Suprapubic skin (tissue), 4 donors: ENCODE measurements around the gene SLC9A5. TPM values are rescaled to one million over a fixed set of nuclear protein-coding genes. Genes with fewer than 3 reads are reported as not detected.

ENCODE experiments used
- DNase-seq, 2 donors: peaks; one replicate each; pipeline ENCODE4 v3.0.0-alpha.2; 2019; ENCODE audit warnings: low spot score in 2 of 2
- H3K27ac ChIP-seq: fragments of 200-600 bp; sonication (generic); one replicate; pipeline ENCODE4 v1.5.1; 2019
- H3K27me3 ChIP-seq: fragments of 200-600 bp; sonication (generic); one replicate; pipeline ENCODE4 v1.5.1; 2019
- H3K36me3 ChIP-seq: fragments of 200-600 bp; sonication (generic); one replicate; pipeline ENCODE4 v1.5.1; 2019
- H3K4me1 ChIP-seq: fragments of 200-600 bp; sonication (generic); one replicate; pipeline ENCODE4 v1.5.1; 2019
- H3K4me3 ChIP-seq: fragments of 200-600 bp; sonication (generic); one replicate; pipeline ENCODE4 v1.5.1; 2019; ENCODE audit warnings: mild to moderate bottlenecking
- H3K9me3 ChIP-seq: fragments of 200-600 bp; sonication (generic); one replicate; pipeline ENCODE4 v1.5.1; 2019
- CTCF ChIP-seq, 2 donors: fragments of 200-600 bp in 1 of 2; fragments of 450-650 bp in 1 of 2; sonication (generic) in 1 of 2; IDR thresholded peaks; one replicate each; pipeline ENCODE4 v1.5.1; 2016 to 2019; ENCODE audit warnings: antibody characterized with exemption in 2 of 2, mild to moderate bottlenecking in 1 of 2, moderate library complexity in 1 of 2
- EP300 ChIP-seq: sonication (generic); formaldehyde crosslinking; IDR thresholded peaks from one replicate; pipeline ENCODE4 v1.6.1; 2017; ENCODE audit warnings: antibody characterized with exemption
- POLR2A ChIP-seq, 2 donors: fragments of 450-650 bp; IDR thresholded peaks; one replicate each; pipeline ENCODE4 v1.6.1; 2017; ENCODE audit warnings: antibody characterized with exemption in 2 of 2, mild to moderate bottlenecking in 2 of 2, moderate library complexity in 2 of 2
- POLR2AphosphoS5 ChIP-seq, 3 donors: sonication (generic); formaldehyde crosslinking; IDR thresholded peaks; one replicate each; pipeline ENCODE4 v1.6.1; 2017; ENCODE audit warnings: antibody characterized with exemption in 3 of 3
- WGBS: methylation state at CpG from one replicate; pipeline ENCODE4 v1.1.5; 2018; 5-methylcytosine and 5-hydroxymethylcytosine counted together
- total RNA-seq, 4 donors: library from RNA; depleted of rRNA; stranded (reverse); fragments of >200 nt; gene quantifications; one replicate each; pipeline ENCODE4 v1.1.0, GENCODE V29; 2016

SLC9A5 gene
- total RNA-seq, 4 donors from 2014 or later = 0.26 to 0.64 (median 0.43) TPM

- TF ChIP-seq POLR2A (IDR thresholded peaks at IDR 0.05) (no peak), CTCF (IDR thresholded peaks at IDR 0.05) (no peak)
- Histone ChIP-seq H3K27me3 (no peaks in the 10 kb centered on the region), H3K4me3 (no peak overlapping the region), H3K4me1 (no peaks in the 10 kb centered on the region), H3K36me3 (no peaks in the 10 kb centered on the region), H3K27ac (no peak overlapping the region), H3K9me3 (no peaks in the 10 kb centered on the region)
- peak in 1 of 2 donors; percentile 55 for DNase-seq
- 87% methylated on average over 10 of the region's 11 CpGs for WGBS
Observed at GRCh38 chr16:67258161-67258835, 9.5 kb downstream of the SLC9A5 start.

GRCh38 chr16:67259705-67260104 lies 10.9 kb downstream of the SLC9A5 start:
- Histone ChIP-seq H3K4me1 (no peaks in the 10 kb centered on the region), H3K4me3 (no peak overlapping the region), H3K9me3 (no peaks in the 10 kb centered on the region), H3K36me3 (no peaks in the 10 kb centered on the region), H3K27me3 (no peaks in the 10 kb centered on the region), H3K27ac (no peak overlapping the region)
- 85% methylated on average over 12 of the region's 12 CpGs for WGBS
- DNase-seq = peak in 1 of 2 donors; percentile 40
- no peak for TF ChIP-seq EP300
- TF ChIP-seq POLR2AphosphoS5 (IDR thresholded peaks at IDR 0.05) = no peak
- TF ChIP-seq CTCF (IDR thresholded peaks at IDR 0.05) = no peak
- no peak for TF ChIP-seq POLR2A (IDR thresholded peaks at IDR 0.05)

GRCh38 chr16:67260426-67261063 lies 11.8 kb downstream of the SLC9A5 start:
- H3K27ac ChIP-seq = no peak overlapping the region
- DNase-seq = peak in 1 of 2 donors; percentile 29
- no peaks in the 10 kb centered on the region for H3K9me3 ChIP-seq
- no peaks in the 10 kb centered on the region for H3K36me3 ChIP-seq
- H3K27me3 ChIP-seq = no peaks in the 10 kb centered on the region
- H3K4me1 ChIP-seq = no peaks in the 10 kb centered on the region
- WGBS = 59% methylated on average over 4 of the region's 4 CpGs
- TF ChIP-seq POLR2AphosphoS5 (IDR thresholded peaks at IDR 0.05) (no peak), CTCF (IDR thresholded peaks at IDR 0.05) (peak in 1 of 2 donors; percentile 35)
- H3K4me3 ChIP-seq = no peak overlapping the region

GRCh38 chr16:67263201-67263600 lies 14.4 kb downstream of the SLC9A5 start:
- no peak for DNase-seq
- Histone ChIP-seq H3K27me3 (no peaks in the 10 kb centered on the region), H3K36me3 (no peaks in the 10 kb centered on the region), H3K9me3 (no peaks in the 10 kb centered on the region), H3K4me1 (no peaks in the 10 kb centered on the region), H3K27ac (no peak overlapping the region), H3K4me3 (no peak overlapping the region)
- WGBS = 88% methylated on average over 3 of the region's 3 CpGs
- TF ChIP-seq CTCF (IDR thresholded peaks at IDR 0.05) = no peak
- TF ChIP-seq EP300 = no peak
- TF ChIP-seq POLR2A (IDR thresholded peaks at IDR 0.05) = no peak
- no peak for TF ChIP-seq POLR2AphosphoS5 (IDR thresholded peaks at IDR 0.05)

- TF ChIP-seq EP300 (no peak), POLR2A (IDR thresholded peaks at IDR 0.05) (no peak), CTCF (IDR thresholded peaks at IDR 0.05) (no peak), POLR2AphosphoS5 (IDR thresholded peaks at IDR 0.05) (no peak)
- no peaks in the 10 kb centered on the region for H3K9me3 ChIP-seq
- 82% methylated on average over 9 of the region's 9 CpGs for WGBS
- H3K36me3 ChIP-seq = no peaks in the 10 kb centered on the region
- no peak for DNase-seq
- no peaks in the 10 kb centered on the region for H3K27me3 ChIP-seq
- H3K4me3 ChIP-seq = no peak overlapping the region
- H3K27ac ChIP-seq = no peak overlapping the region
- H3K4me1 ChIP-seq = no peaks in the 10 kb centered on the region
Observed at GRCh38 chr16:67264277-67264676, 15.5 kb downstream of the SLC9A5 start.
